ENCODE measurements around the gene PTPRD. TPM values are rescaled to one million over a fixed set of nuclear protein-coding genes. Genes with fewer than 3 reads are reported as not detected.

The PTPRD gene
- total RNA-seq, 1 experiment from 2014 or later = 70.1 TPM

DNA sequence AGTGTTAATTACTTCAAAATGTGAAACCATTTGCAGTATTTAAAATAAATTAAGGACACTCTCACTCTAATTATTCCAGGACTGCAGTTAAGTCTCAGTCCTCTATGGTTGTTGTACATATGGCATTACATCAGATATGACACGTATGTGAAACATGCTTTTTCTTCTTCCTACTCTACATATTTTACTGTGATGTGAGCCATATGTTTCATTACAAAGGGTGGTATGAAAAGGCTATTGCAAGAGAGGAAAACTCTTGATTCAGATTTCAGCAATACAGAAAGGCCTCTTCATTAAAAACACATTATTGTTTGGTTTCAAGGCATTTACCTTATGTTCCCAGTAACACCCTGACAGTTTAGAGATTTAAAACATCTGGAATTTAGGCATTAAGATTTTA is 1848.8 kb downstream of the PTPRD start:
- no peaks in the 10 kb centered on the region for H3K27me3 ChIP-seq (replicated peaks; ENCODE audit: control insufficient read depth, insufficient read depth, low read length)
- Mint-ChIP-seq H3K4me3 (ENCODE audit: unreplicated experiment) (no peak overlapping the region), H3K27ac (ENCODE audit: unreplicated experiment) (no peak overlapping the region), H3K4me1 (ENCODE audit: low read depth, unreplicated experiment) (no peaks in the 10 kb centered on the region), H3K9me3 (ENCODE audit: unreplicated experiment) (no peaks in the 10 kb centered on the region), H3K36me3 (ENCODE audit: insufficient read depth, unreplicated experiment) (no peaks in the 10 kb centered on the region), H3K27me3 (ENCODE audit: insufficient read depth, unreplicated experiment) (no peaks in the 10 kb centered on the region)
- BruUV-seq (replicated peaks) = no TSS peak
- no peak for DNase-seq
- intact Hi-C loops (cut with micrococcal nuclease; ENCODE audit: unreplicated experiment) = no loop called here
- ChIA-PET POLR2A (no interaction called here), CTCF (no interaction called here)
- no peak for TF ChIP-seq CTCF (IDR thresholded peaks at IDR 0.05; ENCODE audit: insufficient read depth in 1 of 2, low read depth in 1 of 2, low read length in 1 of 2, severe bottlenecking in 1 of 2, unreplicated experiment in 1 of 2)
- no peak overlapping the region for H3K4me3 ChIP-seq (ENCODE audit: low read depth, low read length)
- H3K9me3 ChIP-seq = no peaks in the 10 kb centered on the region
- H3K4me1 ChIP-seq = no peaks in the 10 kb centered on the region
- no peaks in the 10 kb centered on the region for H3K36me3 ChIP-seq (ENCODE audit: control insufficient read depth, insufficient read depth, low read length)

DNA sequence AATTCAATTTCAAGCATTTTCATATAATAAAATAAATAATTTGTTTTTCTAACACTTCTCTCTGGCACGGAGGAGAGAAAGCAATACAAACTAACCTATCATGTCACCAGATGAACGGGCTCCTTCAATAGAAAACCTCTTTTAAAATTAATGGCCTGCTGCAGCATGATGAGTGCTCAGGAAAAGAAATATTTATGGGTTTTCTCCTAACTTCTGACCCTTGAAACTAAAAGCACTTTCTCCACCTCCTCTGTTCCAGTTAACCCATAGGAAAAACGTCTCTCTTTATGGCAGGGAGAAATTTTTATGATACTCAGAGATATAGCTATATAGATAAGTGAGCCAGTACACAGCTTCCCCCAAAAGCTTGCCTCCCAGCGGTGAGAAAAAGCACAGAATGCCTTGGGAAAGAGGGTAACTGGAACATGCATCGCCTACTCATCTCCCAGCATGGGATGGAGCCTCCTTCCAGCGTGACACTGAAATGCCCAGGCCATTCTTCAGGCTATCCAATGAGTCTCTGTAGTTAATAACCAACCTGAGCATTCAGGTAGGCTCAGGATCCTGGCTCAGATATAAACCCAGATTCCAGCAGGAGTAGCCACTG is 1850.2 kb downstream of the PTPRD start:
- no peak for TF ChIP-seq CTCF (IDR thresholded peaks at IDR 0.05; ENCODE audit: insufficient read depth in 1 of 2, low read depth in 1 of 2, low read length in 1 of 2, severe bottlenecking in 1 of 2, unreplicated experiment in 1 of 2)
- no peaks in the 10 kb centered on the region for H3K36me3 Mint-ChIP-seq (ENCODE audit: insufficient read depth, unreplicated experiment)
- H3K27ac Mint-ChIP-seq (ENCODE audit: unreplicated experiment) = no peak overlapping the region
- no peaks in the 10 kb centered on the region for H3K27me3 Mint-ChIP-seq (ENCODE audit: insufficient read depth, unreplicated experiment)
- ChIA-PET CTCF (no interaction called here), POLR2A (no interaction called here)
- intact Hi-C loops (cut with micrococcal nuclease; ENCODE audit: unreplicated experiment) = no loop called here
- BruUV-seq (replicated peaks) = no TSS peak
- no peaks in the 10 kb centered on the region for H3K9me3 Mint-ChIP-seq (ENCODE audit: unreplicated experiment)
- Histone ChIP-seq H3K4me1 (no peaks in the 10 kb centered on the region), H3K9me3 (no peaks in the 10 kb centered on the region), H3K27me3 (replicated peaks; ENCODE audit: control insufficient read depth, insufficient read depth, low read length) (no peaks in the 10 kb centered on the region), H3K36me3 (ENCODE audit: control insufficient read depth, insufficient read depth, low read length) (no peaks in the 10 kb centered on the region), H3K4me3 (ENCODE audit: low read depth, low read length) (no peak overlapping the region)
- no peak overlapping the region for H3K4me3 Mint-ChIP-seq (ENCODE audit: unreplicated experiment)
- H3K4me1 Mint-ChIP-seq (ENCODE audit: low read depth, unreplicated experiment) = no peaks in the 10 kb centered on the region
- DNase-seq = peak; percentile 1 to 33

- POLR2A ChIA-PET = no interaction called here
- Histone ChIP-seq H3K9me3 (no peaks in the 10 kb centered on the region), H3K4me1 (no peaks in the 10 kb centered on the region), H3K4me3 (ENCODE audit: low read depth, low read length) (no peak overlapping the region), H3K36me3 (ENCODE audit: control insufficient read depth, insufficient read depth, low read length) (no peaks in the 10 kb centered on the region), H3K27me3 (replicated peaks; ENCODE audit: control insufficient read depth, insufficient read depth, low read length) (no peaks in the 10 kb centered on the region)
- CTCF ChIA-PET = no interaction called here
- intact Hi-C loops (cut with micrococcal nuclease; ENCODE audit: unreplicated experiment) = no loop called here
- Mint-ChIP-seq H3K27ac (ENCODE audit: unreplicated experiment) (no peak overlapping the region), H3K9me3 (ENCODE audit: unreplicated experiment) (no peaks in the 10 kb centered on the region), H3K4me3 (ENCODE audit: unreplicated experiment) (no peak overlapping the region), H3K4me1 (ENCODE audit: low read depth, unreplicated experiment) (no peaks in the 10 kb centered on the region), H3K36me3 (ENCODE audit: insufficient read depth, unreplicated experiment) (no peaks in the 10 kb centered on the region), H3K27me3 (ENCODE audit: insufficient read depth, unreplicated experiment) (no peaks in the 10 kb centered on the region)
- no peak for TF ChIP-seq CTCF (IDR thresholded peaks at IDR 0.05; ENCODE audit: insufficient read depth in 1 of 2, low read depth in 1 of 2, low read length in 1 of 2, severe bottlenecking in 1 of 2, unreplicated experiment in 1 of 2)
- DNase-seq = no peak
- no TSS peak for BruUV-seq (replicated peaks)
These were observed 1852.6 kb downstream of the PTPRD start for GRCh38 chr9:8760000-8760767.
